Liver (tissue), 3 donors: ENCODE measurements around the gene PDLIM4.

Source experiments
- ATF3 ChIP-seq: IDR thresholded peaks from 2 replicates; pipeline ENCODE4 v1.6.1; 2016; ENCODE audit warnings: antibody characterized with exemption
- CTCF ChIP-seq: fragments of 150-350 bp; IDR thresholded peaks from 2 replicates; pipeline ENCODE4 v1.5.1; 2017; ENCODE audit warnings: improper control_type of control experiment, low read depth, low read length; ENCODE audit not compliant: missing input control
- EGR1 ChIP-seq, 2 donors: IDR thresholded peaks; 2 replicates each; pipeline ENCODE4 v1.6.1; 2016 to 2018; ENCODE audit warnings: antibody characterized with exemption in 2 of 2, low read depth in 2 of 2
- FOXA2 ChIP-seq: IDR thresholded peaks from 2 replicates; pipeline ENCODE4 v1.6.1; 2016; ENCODE audit warnings: antibody characterized with exemption
- GABPA ChIP-seq, 2 donors: IDR thresholded peaks in 1 of 2; conservative IDR thresholded peaks in 1 of 2; 2 replicates each; pipeline ENCODE4 v1.6.1; 2016; ENCODE audit warnings: antibody characterized with exemption in 2 of 2, mild to moderate bottlenecking in 1 of 2, moderate library complexity in 1 of 2
- HNF4G ChIP-seq: IDR thresholded peaks from 2 replicates; pipeline ENCODE4 v1.6.1; 2016; ENCODE audit warnings: antibody characterized with exemption
- JUND ChIP-seq, 2 donors: IDR thresholded peaks; 2 replicates each; pipeline ENCODE4 v1.6.1; 2016; ENCODE audit warnings: antibody characterized with exemption in 2 of 2
- RAD21 ChIP-seq, 2 donors: IDR thresholded peaks; 2 replicates each; pipeline ENCODE4 v1.6.1; 2016; ENCODE audit warnings: antibody characterized with exemption in 2 of 2, mild to moderate bottlenecking in 2 of 2
- REST ChIP-seq: IDR thresholded peaks from 2 replicates; pipeline ENCODE4 v1.6.1; 2016; ENCODE audit warnings: antibody characterized with exemption, mild to moderate bottlenecking
- SP1 ChIP-seq: IDR thresholded peaks from 2 replicates; pipeline ENCODE4 v1.6.1; 2018; ENCODE audit warnings: antibody characterized with exemption, mild to moderate bottlenecking
- TAF1 ChIP-seq: conservative IDR thresholded peaks from 2 replicates; pipeline ENCODE4 v1.6.1; 2016; ENCODE audit warnings: antibody characterized with exemption, mild to moderate bottlenecking
- YY1 ChIP-seq: IDR thresholded peaks from 2 replicates; pipeline ENCODE4 v1.6.1; 2016; ENCODE audit warnings: antibody characterized with exemption, mild to moderate bottlenecking
- ZBTB33 ChIP-seq: IDR thresholded peaks from 2 replicates; pipeline ENCODE4 v1.6.1; 2016; ENCODE audit warnings: antibody characterized with exemption
- donor health status: healthy.
- donor health status: healthy.

- no peak for TF ChIP-seq CTCF
- no peak for TF ChIP-seq TAF1
- TF ChIP-seq JUND (IDR thresholded peaks at IDR 0.05) = no peak
- no peak for TF ChIP-seq EGR1 (IDR thresholded peaks at IDR 0.05; ENCODE audit: low read depth in 2 of 2)
- TF ChIP-seq REST = no peak
- TF ChIP-seq RAD21 (IDR thresholded peaks at IDR 0.05) = no peak
- TF ChIP-seq ZBTB33 = no peak
- TF ChIP-seq GABPA (IDR thresholded peaks at IDR 0.05 in 1 of 2, conservative IDR thresholded peaks at IDR 0.05 in 1 of 2) = no peak
- TF ChIP-seq ATF3 = no peak
- TF ChIP-seq FOXA2 = no peak
- TF ChIP-seq YY1 = no peak
- no peak for TF ChIP-seq HNF4G
- no peak for TF ChIP-seq SP1
These were observed 24.5 kb downstream of the PDLIM4 start for GRCh38 chr5:132281856-132282614.
